ENCODE measurements around the gene LRRN4.

- TF ChIP-seq CTCF (conservative IDR thresholded peaks at IDR 0.05; ENCODE audit: low read depth, low read length), result no peak
- TF ChIP-seq POLR2A (IDR thresholded peaks at IDR 0.05; ENCODE audit: low read depth, low read length), result no peak
- peak; percentile 97 for TF ChIP-seq CEBPB (IDR thresholded peaks at IDR 0.05; ENCODE audit: low read depth, low read length)
- TF ChIP-seq MXI1 (IDR thresholded peaks at IDR 0.05; ENCODE audit: borderline replicate concordance, low read depth, low read length), result no peak
- TF ChIP-seq ELK1 (IDR thresholded peaks at IDR 0.05; ENCODE audit: borderline replicate concordance, low read depth, low read length), result no peak
- TF ChIP-seq USF2 (IDR thresholded peaks at IDR 0.05; ENCODE audit: low read depth, low read length), result no peak
- no peak for TF ChIP-seq MAFK (IDR thresholded peaks at IDR 0.05; ENCODE audit: low read depth, low read length)
- no peak for TF ChIP-seq SMC3 (IDR thresholded peaks at IDR 0.05; ENCODE audit: low read depth, low read length)
- peak; percentile 35; the same call in 1 of the 2 replicates for TF ChIP-seq MAZ (IDR thresholded peaks at IDR 0.05; ENCODE audit: borderline replicate concordance, low read depth, low read length)
- TF ChIP-seq RFX5 (IDR thresholded peaks at IDR 0.05; ENCODE audit: low read depth, low read length), result no peak
- no peak for TF ChIP-seq RAD21 (IDR thresholded peaks at IDR 0.05; ENCODE audit: low read length)
Measured at GRCh38 chr20:6008254-6008653, 45.6 kb downstream of the LRRN4 start.

All from IMR-90 (cell line).